Measurements from ENCODE around the gene NUP210L. TPM values are rescaled to one million over a fixed set of nuclear protein-coding genes. Genes with fewer than 3 reads are reported as not detected.

Gene NUP210L
- total and polyA plus RNA-seq, 9 of the 15 experiments (the other 6 are each of a cell fraction or from before 2014, with no cell fraction given), result 0.01 to 0.04 TPM; not detected in 7

DNA sequence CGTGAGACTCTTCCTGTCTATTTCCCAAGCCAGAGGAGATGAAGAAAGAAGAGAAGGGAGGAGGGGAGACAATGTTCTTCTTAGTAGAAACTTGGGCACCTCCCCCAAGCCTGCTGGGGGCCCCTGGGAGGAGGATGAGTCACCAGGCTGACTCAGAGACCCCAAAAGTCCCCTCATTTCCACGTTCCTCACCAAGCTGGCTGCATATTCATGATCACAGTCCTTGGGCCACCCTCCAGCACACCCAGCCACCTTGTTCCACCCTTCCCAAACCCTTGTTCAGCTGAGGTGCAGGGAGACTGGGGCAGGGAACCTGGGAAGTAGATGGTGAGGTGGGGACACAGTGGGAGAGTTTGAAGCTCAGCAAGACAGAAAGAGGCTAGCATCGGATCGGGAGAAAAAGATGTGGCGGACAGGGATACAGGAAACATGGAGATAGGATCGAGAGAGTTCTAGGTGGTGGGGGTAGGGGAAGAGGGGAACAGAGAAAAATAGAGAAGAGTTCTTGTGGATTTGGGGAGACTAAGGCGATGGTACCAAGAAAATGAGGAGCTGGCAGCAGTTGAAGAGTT lies 169.4 kb downstream of the NUP210L start (continued):
- TF ChIP-seq PHF8 (IDR thresholded peaks at IDR 0.05; ENCODE audit: borderline replicate concordance, low read length) (no peak), PTTG1 (tag; IDR thresholded peaks at IDR 0.05; ENCODE audit: low read depth) (no peak), MAZ (CRISPR knock-in tag; conservative IDR thresholded peaks at IDR 0.05 in 1 of 2, IDR thresholded peaks at IDR 0.05 in 1 of 2) (peak in 1 of 2 experiments; percentile 48; a peak in 1 of 4 replicates), RBM22 (IDR thresholded peaks at IDR 0.05; ENCODE audit: low read depth, low read length, poor library complexity, severe bottlenecking) (no peak), NELFE (IDR thresholded peaks at IDR 0.05; ENCODE audit: insufficient read depth, insufficient read length) (no peak), ZKSCAN3 (CRISPR knock-in tag; IDR thresholded peaks at IDR 0.05) (no peak), ZNF282 (CRISPR knock-in tag; IDR thresholded peaks at IDR 0.05) (no peak), TAF1 (IDR thresholded peaks at IDR 0.05; ENCODE audit: control insufficient read depth, extremely low read depth, insufficient read depth, low read length, severe bottlenecking) (peak; percentile 63), ZNF695 (CRISPR knock-in tag; IDR thresholded peaks at IDR 0.05) (no peak), ZNF121 (CRISPR knock-in tag; conservative IDR thresholded peaks at IDR 0.05) (no peak), SUPT5H (IDR thresholded peaks at IDR 0.05) (peak; percentile 57; the same call in 1 of the 2 replicates), ARID2 (IDR thresholded peaks at IDR 0.05) (0 out of 2 replicates have a peak, but pooled peaks have one; percentile 50), ZNF384 (IDR thresholded peaks at IDR 0.05; ENCODE audit: low read depth, low read length) (no peak), RBFOX2 (IDR thresholded peaks at IDR 0.05; ENCODE audit: low read depth, low read length) (peak; percentile 35; the same call in 1 of the 2 replicates), BRD9 (IDR thresholded peaks at IDR 0.05; ENCODE audit: low read depth, partially characterized antibody) (peak; percentile 56), FOXK2 (conservative IDR thresholded peaks at IDR 0.05 in 1 of 2, IDR thresholded peaks at IDR 0.05 in 1 of 2; ENCODE audit: low read depth in 2 of 2) (0 out of 4 replicates have a peak, but pooled peaks of 1 of the 2 experiments have one; percentile 32)
- TF ChIP-seq, protein P1, sequence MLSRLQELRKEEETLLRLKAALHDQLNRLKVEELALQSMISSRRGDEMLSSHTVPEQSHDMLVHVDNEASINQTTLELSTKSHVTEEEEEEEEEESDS (CRISPR knock-in tag; IDR thresholded peaks at IDR 0.05), result no peak
- TF ChIP-seq, protein P2, sequence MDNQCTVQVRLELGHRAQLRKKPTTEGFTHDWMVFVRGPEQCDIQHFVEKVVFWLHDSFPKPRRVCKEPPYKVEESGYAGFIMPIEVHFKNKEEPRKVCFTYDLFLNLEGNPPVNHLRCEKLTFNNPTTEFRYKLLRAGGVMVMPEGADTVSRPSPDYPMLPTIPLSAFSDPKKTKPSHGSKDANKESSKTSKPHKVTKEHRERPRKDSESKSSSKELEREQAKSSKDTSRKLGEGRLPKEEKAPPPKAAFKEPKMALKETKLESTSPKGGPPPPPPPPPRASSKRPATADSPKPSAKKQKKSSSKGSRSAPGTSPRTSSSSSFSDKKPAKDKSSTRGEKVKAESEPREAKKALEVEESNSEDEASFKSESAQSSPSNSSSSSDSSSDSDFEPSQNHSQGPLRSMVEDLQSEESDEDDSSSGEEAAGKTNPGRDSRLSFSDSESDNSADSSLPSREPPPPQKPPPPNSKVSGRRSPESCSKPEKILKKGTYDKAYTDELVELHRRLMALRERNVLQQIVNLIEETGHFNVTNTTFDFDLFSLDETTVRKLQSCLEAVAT (IDR thresholded peaks at IDR 0.05), result peak; percentile 34 to 36; a peak in 1 of 4 replicates

All from K562 (cell line).